GM12801 (cell line): Measurements from ENCODE around the gene PITPNC1.

Experiments
- TF ChIP-seq, protein P1 (sequence below): IDR thresholded peaks from one replicate; pipeline ENCODE4 v1.5.1; 2011; ENCODE audit warnings: control low read depth; ENCODE audit not compliant: insufficient read length; ENCODE audit errors: extremely low read depth

The PITPNC1 gene

DNA sequence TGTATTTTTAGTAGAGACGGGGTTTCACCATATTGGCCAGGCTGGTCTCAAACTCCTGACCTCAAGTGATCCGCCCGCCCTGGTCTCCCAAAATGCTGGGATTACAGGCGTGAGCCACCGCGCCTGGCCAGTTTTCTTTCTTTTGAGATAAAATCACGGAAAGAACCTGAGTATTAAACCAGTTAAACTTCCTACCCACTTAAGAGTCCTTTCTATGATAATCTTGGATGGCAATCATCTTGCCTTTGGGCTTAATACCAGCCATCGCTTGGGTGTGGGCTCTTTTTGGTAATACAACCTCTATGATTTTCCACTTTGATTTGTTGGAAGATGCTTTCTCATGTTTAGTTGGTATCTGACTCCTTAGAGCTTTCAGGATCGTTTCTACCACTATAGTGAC is 24.0 kb downstream of the PITPNC1 start:
- TF ChIP-seq, protein P1, sequence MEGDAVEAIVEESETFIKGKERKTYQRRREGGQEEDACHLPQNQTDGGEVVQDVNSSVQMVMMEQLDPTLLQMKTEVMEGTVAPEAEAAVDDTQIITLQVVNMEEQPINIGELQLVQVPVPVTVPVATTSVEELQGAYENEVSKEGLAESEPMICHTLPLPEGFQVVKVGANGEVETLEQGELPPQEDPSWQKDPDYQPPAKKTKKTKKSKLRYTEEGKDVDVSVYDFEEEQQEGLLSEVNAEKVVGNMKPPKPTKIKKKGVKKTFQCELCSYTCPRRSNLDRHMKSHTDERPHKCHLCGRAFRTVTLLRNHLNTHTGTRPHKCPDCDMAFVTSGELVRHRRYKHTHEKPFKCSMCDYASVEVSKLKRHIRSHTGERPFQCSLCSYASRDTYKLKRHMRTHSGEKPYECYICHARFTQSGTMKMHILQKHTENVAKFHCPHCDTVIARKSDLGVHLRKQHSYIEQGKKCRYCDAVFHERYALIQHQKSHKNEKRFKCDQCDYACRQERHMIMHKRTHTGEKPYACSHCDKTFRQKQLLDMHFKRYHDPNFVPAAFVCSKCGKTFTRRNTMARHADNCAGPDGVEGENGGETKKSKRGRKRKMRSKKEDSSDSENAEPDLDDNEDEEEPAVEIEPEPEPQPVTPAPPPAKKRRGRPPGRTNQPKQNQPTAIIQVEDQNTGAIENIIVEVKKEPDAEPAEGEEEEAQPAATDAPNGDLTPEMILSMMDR, result no peak

DNA sequence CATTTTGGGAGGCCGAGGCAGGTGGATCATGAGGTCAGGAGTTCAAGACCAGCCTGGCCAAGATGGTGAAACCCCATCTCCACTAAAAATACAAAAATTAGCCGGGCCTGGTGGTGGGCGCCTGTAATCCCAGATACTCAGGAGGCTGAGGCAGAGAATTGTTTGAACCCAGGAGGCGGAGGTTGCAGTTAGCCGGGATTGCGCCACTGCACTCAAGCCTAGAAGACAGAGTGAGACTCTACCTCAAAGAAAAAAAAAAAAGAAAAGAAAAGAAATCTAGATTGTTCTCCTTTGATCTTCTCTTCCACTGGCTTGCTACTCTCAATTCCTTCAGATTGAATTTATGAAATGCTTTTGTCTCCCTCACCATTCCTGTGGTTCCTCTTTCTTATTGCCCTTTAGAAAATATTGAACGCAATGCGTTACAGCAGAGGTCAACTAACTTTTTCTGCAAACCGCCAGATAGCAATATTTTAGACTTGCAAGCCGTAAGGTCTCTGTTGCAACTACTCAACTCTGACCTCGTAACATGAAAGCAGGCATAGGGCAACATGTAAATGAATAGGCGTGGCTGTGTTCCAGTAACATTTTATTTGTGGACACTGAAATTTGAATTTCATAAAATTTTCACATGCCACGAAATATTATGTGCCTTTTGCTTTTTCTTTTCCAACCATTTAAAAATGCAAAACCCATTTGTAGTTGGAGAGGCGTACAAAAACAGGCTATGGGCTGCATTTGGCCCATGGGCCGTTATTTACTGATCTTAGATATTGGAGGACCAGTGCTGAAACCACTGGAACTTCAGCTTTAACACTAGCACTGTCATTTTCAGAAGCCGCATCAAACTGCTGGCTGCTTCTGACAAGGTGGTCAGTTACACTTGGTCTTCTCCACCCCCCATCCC is 24.8 kb downstream of the PITPNC1 start:
- TF ChIP-seq, protein P1, result no peak

DNA sequence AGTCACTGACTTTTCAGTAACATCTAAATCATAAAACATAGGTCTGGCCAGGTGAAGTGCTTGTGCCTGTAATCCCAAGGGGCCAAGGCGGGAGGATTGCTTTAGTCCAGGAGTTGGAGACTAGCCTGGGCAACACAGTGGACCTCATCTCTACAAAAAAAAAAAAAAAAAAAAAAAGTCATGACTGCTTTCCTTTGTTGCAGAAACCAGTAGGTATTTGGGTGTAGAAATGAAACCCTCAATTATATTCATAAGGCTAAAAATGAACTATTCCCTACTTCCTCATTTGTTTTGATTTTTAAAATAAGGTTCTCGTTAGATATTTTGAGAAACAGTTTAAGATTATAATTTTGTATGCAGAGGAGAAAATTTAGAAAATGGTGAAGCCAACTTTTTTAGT is 26.0 kb downstream of the PITPNC1 start:
- TF ChIP-seq, protein P1, result no peak

DNA sequence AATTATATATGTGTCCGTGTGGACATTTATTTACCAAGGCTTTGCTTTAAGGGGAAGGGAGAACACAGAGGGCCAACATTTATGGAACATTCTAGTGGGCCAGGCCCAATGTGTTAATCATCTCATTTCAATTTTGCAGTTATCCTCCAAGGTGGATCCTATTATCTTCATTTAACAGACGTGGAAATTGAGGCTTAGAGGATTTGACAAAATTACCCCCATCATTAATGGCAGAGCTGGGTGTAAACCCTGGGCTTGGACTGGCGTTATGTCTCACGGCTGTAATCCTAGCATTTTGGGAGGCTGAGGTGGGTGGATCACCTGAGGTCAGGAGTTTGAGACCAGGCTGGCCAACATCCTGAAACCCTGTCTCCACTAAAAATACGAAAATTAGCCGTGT is 26.4 kb downstream of the PITPNC1 start:
- TF ChIP-seq, protein P1, result no peak

DNA sequence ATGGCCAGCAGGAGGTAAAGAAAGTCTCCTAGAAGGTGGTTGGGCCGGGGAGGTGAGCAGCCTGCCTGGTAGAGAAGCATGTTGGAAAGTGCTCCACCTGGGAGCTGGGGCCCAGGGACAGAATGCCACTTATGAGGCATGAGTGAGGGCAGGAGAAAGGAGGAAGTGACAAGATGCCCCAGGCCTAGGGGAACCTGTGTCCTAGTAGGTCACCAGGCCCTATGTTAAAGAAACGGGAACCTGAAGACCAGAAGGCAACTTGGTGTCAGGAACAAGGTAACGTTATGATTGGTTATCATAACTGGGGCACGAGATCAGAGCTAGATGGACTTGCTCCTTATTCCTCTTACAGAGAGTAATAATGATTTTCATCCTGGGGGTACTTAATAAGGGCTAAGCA is 34.3 kb downstream of the PITPNC1 start:
- TF ChIP-seq, protein P1, result no peak

DNA sequence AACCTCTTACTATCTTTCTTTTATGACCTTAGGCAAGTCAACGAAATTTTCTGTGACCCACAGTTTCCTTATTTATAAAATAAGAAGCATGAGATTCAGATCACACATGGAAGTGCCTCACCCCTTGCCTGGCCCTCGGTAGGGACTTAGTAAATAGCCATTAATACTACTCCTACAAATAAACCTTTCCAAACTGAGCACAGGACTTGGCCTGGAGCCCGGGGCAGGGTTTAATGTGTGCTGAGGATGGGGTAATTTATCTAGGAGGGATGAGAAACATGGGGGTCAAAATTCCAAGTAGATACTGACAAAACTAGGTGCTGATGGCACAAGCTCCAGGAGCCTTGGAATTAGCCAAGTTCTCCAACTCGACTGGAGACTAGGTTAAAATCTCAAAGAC is 35.0 kb downstream of the PITPNC1 start:
- TF ChIP-seq, protein P1, result no peak

DNA sequence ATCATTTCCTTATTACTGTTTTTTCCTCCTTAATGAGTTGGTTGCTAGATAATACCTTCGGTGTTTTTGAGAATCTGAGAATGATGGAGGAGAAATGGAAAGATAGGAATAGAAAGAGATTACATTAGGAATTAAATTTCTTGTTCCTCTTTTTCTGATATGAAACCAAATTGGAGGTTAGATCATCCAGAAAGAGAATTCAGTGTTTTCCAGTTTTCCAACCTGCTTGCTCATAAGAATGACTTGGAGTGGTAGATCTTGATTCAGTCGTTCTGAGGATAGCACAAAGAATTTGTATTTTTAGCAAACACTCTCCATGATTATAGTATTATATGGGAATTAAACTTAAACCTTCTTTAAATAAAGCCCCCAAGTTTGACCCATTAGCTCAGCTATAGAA is 35.9 kb downstream of the PITPNC1 start:
- TF ChIP-seq, protein P1, result no peak
